Right atrium auricular region (tissue), 2 donors: ENCODE results near the gene NFYB. TPM values are rescaled to one million over a fixed set of nuclear protein-coding genes. Genes with fewer than 3 reads are reported as not detected.

Source experiments
- DNase-seq: peaks from one replicate; pipeline ENCODE4 v3.0.0-alpha.2; 2019; ENCODE audit warnings: low spot score
- H3K27ac ChIP-seq, 2 donors: fragments of 200-600 bp; sonication (generic); 1 replicate in 1 of 2; 2 replicates in 1 of 2; pipeline ENCODE4 v1.5.1; 2016 to 2019
- H3K27me3 ChIP-seq, 2 donors: fragments of 200-600 bp; sonication (generic); one replicate each; pipeline versions ENCODE4 v1.5.1 to v1.6.0; 2017 to 2019
- H3K36me3 ChIP-seq: fragments of 200-600 bp; sonication (generic); one replicate; pipeline ENCODE4 v1.5.1; 2016
- H3K4me1 ChIP-seq, 2 donors: fragments of 200-600 bp; sonication (generic); one replicate each; pipeline versions ENCODE4 v1.5.1 to v1.6.0; 2017 to 2019
- H3K4me3 ChIP-seq, 2 donors: fragments of 200-600 bp; sonication (generic); 1 replicate in 1 of 2; 2 replicates in 1 of 2; pipeline ENCODE4 v1.5.1; 2017 to 2019; ENCODE audit warnings: mild to moderate bottlenecking in 1 of 2, moderate library complexity in 1 of 2
- H3K9me3 ChIP-seq, 2 donors: fragments of 200-600 bp; sonication (generic); one replicate each; pipeline ENCODE4 v1.5.1; 2019
- total RNA-seq, 2 donors: library from RNA; depleted of rRNA; stranded (reverse); fragments of >200 nt; gene quantifications; one replicate each; pipeline ENCODE4 v1.1.0, GENCODE V29; 2016
- TF ChIP-seq, protein P1 (sequence below), 2 donors: fragments of 200-600 bp; sonication (generic); IDR thresholded peaks; one replicate each; pipeline ENCODE4 v1.5.1; 2019; ENCODE audit warnings: antibody characterized with exemption in 2 of 2

The NFYB gene
- total RNA-seq, 2 donors from 2014 or later, result 24.0 to 29.0 TPM

DNA sequence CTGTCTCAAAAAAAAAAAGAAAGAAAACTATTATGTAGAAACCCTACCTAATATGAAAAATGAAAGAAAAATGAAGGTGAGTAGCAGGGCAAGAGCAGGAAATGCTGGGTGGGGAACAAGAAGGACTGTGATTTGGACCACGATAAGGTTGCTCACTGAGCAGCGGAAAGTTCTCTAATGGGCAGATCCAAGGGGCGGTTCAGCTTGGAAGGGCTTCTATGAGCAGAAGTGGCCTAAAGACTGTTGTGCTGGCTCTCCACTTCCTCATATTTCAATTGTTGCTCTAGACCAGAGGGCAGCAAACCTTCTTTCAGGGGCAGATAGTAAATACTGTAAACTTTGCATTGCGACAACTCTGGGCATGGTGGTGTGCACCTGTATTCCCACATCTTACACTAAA, 16.3 kb upstream of the NFYB start:
- Histone ChIP-seq H3K4me1 (no peaks in the 10 kb centered on the region), H3K27me3 (no peaks in the 10 kb centered on the region), H3K9me3 (no peaks in the 10 kb centered on the region), H3K4me3 (no peak overlapping the region), H3K36me3 (no peaks in the 10 kb centered on the region), H3K27ac (no peak overlapping the region)
- DNase-seq, result no peak
- TF ChIP-seq, protein P1, sequence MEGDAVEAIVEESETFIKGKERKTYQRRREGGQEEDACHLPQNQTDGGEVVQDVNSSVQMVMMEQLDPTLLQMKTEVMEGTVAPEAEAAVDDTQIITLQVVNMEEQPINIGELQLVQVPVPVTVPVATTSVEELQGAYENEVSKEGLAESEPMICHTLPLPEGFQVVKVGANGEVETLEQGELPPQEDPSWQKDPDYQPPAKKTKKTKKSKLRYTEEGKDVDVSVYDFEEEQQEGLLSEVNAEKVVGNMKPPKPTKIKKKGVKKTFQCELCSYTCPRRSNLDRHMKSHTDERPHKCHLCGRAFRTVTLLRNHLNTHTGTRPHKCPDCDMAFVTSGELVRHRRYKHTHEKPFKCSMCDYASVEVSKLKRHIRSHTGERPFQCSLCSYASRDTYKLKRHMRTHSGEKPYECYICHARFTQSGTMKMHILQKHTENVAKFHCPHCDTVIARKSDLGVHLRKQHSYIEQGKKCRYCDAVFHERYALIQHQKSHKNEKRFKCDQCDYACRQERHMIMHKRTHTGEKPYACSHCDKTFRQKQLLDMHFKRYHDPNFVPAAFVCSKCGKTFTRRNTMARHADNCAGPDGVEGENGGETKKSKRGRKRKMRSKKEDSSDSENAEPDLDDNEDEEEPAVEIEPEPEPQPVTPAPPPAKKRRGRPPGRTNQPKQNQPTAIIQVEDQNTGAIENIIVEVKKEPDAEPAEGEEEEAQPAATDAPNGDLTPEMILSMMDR (IDR thresholded peaks at IDR 0.05), result no peak

DNA sequence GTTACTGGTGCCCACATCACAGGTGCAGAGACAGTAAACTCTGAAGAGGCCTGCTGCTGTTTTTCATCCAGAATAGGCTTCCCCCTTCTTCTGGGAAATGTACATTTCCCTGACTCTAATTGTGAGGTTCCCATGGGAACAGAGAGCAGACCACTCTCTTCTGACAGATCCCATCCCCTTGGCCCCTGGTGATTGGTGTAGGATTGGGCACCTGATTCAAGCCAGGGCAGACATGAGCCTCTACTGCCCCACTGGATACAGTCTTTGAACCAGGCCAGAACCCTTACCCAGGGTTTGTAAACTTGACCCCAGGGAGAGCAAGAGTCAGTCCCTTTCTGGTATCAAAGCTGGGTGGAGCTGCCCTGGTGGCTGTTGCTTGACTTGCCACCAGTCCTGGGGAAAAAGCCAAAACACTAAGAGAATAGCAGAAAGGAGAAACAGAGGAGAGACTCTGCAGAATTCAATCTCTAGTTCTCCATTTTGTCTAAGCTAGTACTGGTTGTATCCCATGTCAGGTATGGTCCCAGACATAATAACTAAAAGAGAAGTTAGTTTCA, 14.8 kb upstream of the NFYB start:
- Histone ChIP-seq H3K27ac (no peak overlapping the region), H3K4me3 (no peak overlapping the region), H3K4me1 (no peaks in the 10 kb centered on the region), H3K36me3 (no peaks in the 10 kb centered on the region), H3K27me3 (no peaks in the 10 kb centered on the region), H3K9me3 (no peaks in the 10 kb centered on the region)
- DNase-seq, result no peak
- TF ChIP-seq, protein P1 (IDR thresholded peaks at IDR 0.05), result no peak

DNA sequence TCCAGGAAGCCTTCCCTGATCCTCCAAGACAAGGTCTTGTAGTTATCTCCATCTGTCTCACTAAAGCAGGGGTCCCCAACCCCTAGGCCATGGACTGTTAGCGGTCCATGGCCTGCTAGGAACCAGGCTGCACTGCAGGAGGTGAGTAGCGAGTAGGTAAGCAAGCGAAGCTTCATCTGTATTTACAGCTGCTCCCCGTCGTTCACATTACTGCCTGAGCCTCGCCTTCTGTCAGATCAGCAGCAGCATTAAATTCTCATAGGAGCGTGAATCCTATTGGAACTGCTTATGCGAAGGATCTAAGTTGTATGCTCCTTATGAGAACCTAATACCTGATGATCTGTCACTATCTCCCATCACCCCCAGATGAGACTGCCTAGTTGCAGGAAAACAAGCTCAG, 12.4 kb upstream of the NFYB start:
- DNase-seq, result no peak
- no peaks in the 10 kb centered on the region for H3K4me1 ChIP-seq

DNA sequence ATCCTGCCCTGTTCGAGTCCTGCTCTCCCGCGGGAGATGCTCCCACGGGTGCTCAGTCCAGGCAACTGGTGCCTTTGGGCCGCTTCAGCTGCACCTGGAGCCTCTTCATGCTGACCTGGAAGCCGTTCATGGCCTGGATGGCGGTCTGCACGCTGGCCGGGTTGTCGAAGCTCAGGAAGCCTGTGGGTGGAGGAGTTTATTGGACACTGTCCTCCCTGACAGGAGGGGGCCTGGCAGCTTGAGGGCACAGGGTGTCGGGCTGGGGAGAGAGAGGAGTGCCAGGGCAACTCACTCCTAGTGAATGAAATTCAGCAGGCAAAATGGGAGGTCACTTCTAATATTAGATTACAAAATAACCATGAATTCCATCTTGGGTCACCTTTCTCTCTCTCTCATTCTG, 9.3 kb upstream of the NFYB start:
- Histone ChIP-seq H3K9me3 (no peaks in the 10 kb centered on the region), H3K27me3 (no peaks in the 10 kb centered on the region), H3K4me3 (no peak overlapping the region), H3K27ac (no peak overlapping the region), H3K36me3 (no peaks in the 10 kb centered on the region), H3K4me1 (no peaks in the 10 kb centered on the region)
- no peak for DNase-seq
- TF ChIP-seq, protein P1 (IDR thresholded peaks at IDR 0.05), result no peak

More for the DNA sequence above, 12.4 kb upstream of the NFYB start:
- no peak overlapping the region for H3K27ac ChIP-seq
- H3K9me3 ChIP-seq, result no peaks in the 10 kb centered on the region
- TF ChIP-seq, protein P1 (IDR thresholded peaks at IDR 0.05), result no peak
- no peaks in the 10 kb centered on the region for H3K36me3 ChIP-seq
- H3K27me3 ChIP-seq, result no peaks in the 10 kb centered on the region
- no peak overlapping the region for H3K4me3 ChIP-seq

DNA sequence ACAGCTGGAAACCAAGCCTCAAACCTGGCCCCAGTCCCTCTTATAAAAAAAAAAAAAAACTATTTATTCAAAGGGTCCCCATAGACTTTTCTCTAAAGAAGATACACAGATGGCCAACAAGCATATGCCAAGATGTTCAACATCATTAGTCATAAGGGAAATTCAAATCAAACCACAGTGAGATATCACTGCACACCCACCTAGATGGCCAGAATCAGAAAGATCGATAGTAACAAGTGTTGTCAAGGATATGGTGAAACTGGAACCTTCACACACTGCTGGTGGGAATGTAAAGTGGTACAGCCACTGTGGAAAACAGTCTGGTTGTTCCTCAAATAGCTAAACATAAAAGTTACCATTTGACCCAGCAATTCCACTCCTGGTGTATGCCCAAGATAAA, 5.9 kb upstream of the NFYB start:
- no peak for DNase-seq
- no peaks in the 10 kb centered on the region for H3K9me3 ChIP-seq
- no peaks in the 10 kb centered on the region for H3K36me3 ChIP-seq
- H3K4me1 ChIP-seq, result peaks cover 0 to 2% of the 10 kb centered on the region in 2 donors
- H3K4me3 ChIP-seq, result no peak overlapping the region
- H3K27me3 ChIP-seq, result no peaks in the 10 kb centered on the region
- TF ChIP-seq, protein P1 (IDR thresholded peaks at IDR 0.05), result no peak
- H3K27ac ChIP-seq, result no peak overlapping the region

DNA sequence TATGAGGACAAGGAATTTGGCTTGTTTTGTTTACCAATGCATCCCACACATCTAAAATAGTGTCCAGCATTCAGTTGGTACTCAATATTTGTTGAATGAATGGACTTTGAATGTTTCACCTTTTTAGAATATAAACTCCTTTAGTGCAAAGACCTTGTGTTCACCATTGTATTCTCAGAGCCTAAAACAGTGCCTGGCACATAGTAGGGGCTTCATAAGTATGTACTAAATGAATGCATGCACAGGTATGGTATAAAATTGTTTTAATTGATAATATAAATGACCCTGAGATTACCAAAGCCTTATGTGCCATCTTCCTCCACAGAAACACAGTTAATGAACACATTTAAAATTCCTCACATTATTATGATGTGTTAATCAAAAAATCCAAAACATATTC, 5.0 kb upstream of the NFYB start:
- Histone ChIP-seq H3K27me3 (no peaks in the 10 kb centered on the region), H3K9me3 (no peaks in the 10 kb centered on the region), H3K27ac (no peak overlapping the region), H3K4me1 (peaks cover 0 to 9% of the 10 kb centered on the region in 2 donors), H3K4me3 (no peak overlapping the region), H3K36me3 (no peaks in the 10 kb centered on the region)
- no peak for DNase-seq
- TF ChIP-seq, protein P1 (IDR thresholded peaks at IDR 0.05), result no peak
